Chondrocyte (in vitro differentiated cells): ENCODE data around the gene CYB561D2. TPM values are rescaled to one million over a fixed set of nuclear protein-coding genes. Genes with fewer than 3 reads are reported as not detected.

Experiments
- DNase-seq: peaks from one replicate; pipeline ENCODE4 v3.0.0; 2021; ENCODE audit warnings: mixed read lengths, low spot score
- H3K27ac Mint-ChIP-seq: one replicate; pipeline ENCODE4 v1.8.0; 2021; ENCODE audit warnings: mild to moderate bottlenecking, moderate library complexity, mixed read lengths; ENCODE audit not compliant: unreplicated experiment
- H3K27me3 Mint-ChIP-seq: 2 replicates; pipeline ENCODE4 v1.8.0; 2021; ENCODE audit warnings: low read depth, mixed read lengths
- H3K36me3 Mint-ChIP-seq: 2 replicates; pipeline ENCODE4 v1.8.0; 2021; ENCODE audit warnings: low read depth, mixed read lengths
- H3K4me1 Mint-ChIP-seq: 2 replicates; pipeline ENCODE4 v1.8.0; 2021; ENCODE audit warnings: low read depth, mild to moderate bottlenecking, mixed read lengths
- H3K4me3 Mint-ChIP-seq: one replicate; pipeline ENCODE4 v1.8.0; 2021; ENCODE audit warnings: mild to moderate bottlenecking, moderate library complexity, mixed read lengths; ENCODE audit not compliant: unreplicated experiment
- H3K9me3 Mint-ChIP-seq: 2 replicates; pipeline ENCODE4 v1.8.0; 2021; ENCODE audit warnings: low read depth, mixed read lengths
- total RNA-seq: library from RNA; stranded (reverse); gene quantifications from 3 replicates; pipeline ENCODE4 v1.2.1, GENCODE V29; 2021
- TF ChIP-seq, protein P1 (sequence below): fragments of 200-600 bp; sonication (generic); IDR thresholded peaks from 2 replicates; pipeline ENCODE4 v1.5.0; 2021; ENCODE audit warnings: antibody characterized with exemption, mild to moderate bottlenecking, moderate library complexity

CYB561D2 gene
- total RNA-seq, 1 donor from 2014 or later: 18.2 TPM

GRCh38 chr3:50325113-50325480, 25.6 kb upstream of the CYB561D2 start:
- H3K27me3 Mint-ChIP-seq: no peaks in the 10 kb centered on the region
- no peak overlapping the region for H3K4me3 Mint-ChIP-seq
- TF ChIP-seq, protein P1, sequence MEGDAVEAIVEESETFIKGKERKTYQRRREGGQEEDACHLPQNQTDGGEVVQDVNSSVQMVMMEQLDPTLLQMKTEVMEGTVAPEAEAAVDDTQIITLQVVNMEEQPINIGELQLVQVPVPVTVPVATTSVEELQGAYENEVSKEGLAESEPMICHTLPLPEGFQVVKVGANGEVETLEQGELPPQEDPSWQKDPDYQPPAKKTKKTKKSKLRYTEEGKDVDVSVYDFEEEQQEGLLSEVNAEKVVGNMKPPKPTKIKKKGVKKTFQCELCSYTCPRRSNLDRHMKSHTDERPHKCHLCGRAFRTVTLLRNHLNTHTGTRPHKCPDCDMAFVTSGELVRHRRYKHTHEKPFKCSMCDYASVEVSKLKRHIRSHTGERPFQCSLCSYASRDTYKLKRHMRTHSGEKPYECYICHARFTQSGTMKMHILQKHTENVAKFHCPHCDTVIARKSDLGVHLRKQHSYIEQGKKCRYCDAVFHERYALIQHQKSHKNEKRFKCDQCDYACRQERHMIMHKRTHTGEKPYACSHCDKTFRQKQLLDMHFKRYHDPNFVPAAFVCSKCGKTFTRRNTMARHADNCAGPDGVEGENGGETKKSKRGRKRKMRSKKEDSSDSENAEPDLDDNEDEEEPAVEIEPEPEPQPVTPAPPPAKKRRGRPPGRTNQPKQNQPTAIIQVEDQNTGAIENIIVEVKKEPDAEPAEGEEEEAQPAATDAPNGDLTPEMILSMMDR: no peak
- no peak for DNase-seq
- no peaks in the 10 kb centered on the region for H3K36me3 Mint-ChIP-seq
- peaks cover 37% of the 10 kb centered on the region for H3K4me1 Mint-ChIP-seq
- no peaks in the 10 kb centered on the region for H3K9me3 Mint-ChIP-seq
- H3K27ac Mint-ChIP-seq: no peak overlapping the region

- Mint-ChIP-seq H3K36me3 (peaks cover 2% of the 10 kb centered on the region), H3K27me3 (no peaks in the 10 kb centered on the region), H3K27ac (no peak overlapping the region), H3K9me3 (no peaks in the 10 kb centered on the region), H3K4me3 (no peak overlapping the region), H3K4me1 (peaks cover 31% of the 10 kb centered on the region)
- DNase-seq: no peak
- TF ChIP-seq, protein P1: no peak
These were observed 25.0 kb upstream of the CYB561D2 start for GRCh38 chr3:50325497-50326181.

- peaks cover 3% of the 10 kb centered on the region for H3K36me3 Mint-ChIP-seq
- no peaks in the 10 kb centered on the region for H3K9me3 Mint-ChIP-seq
- H3K4me1 Mint-ChIP-seq: peaks cover 30% of the 10 kb centered on the region
- no peaks in the 10 kb centered on the region for H3K27me3 Mint-ChIP-seq
- no peak overlapping the region for H3K4me3 Mint-ChIP-seq
- no peak for DNase-seq
- H3K27ac Mint-ChIP-seq: no peak overlapping the region
- TF ChIP-seq, protein P1: no peak
These were observed 24.5 kb upstream of the CYB561D2 start for GRCh38 chr3:50326182-50326541.

DNA sequence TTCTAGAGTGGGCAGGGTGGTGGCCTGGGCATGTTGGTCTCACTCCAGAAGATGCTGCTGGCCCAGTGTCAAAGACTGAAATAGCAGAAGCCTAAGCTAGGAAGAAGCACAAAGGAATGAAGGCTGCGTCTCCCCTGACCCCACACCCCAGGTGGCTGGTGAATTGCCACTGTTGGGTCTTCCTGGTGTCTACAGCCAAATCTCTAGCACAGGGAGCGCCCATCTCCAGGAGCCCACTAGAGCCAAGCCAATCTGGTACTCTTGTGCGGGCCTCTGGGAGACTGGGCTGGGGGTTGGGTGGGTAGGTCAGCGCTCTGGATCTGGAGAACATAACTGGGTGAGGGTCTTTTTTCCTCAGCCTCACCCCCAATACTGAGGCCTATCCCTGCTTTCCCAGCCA, 23.5 kb upstream of the CYB561D2 start:
- peaks cover 30% of the 10 kb centered on the region for H3K4me1 Mint-ChIP-seq
- peak overlapping the region; percentile 36 for H3K27ac Mint-ChIP-seq
- DNase-seq: no peak
- TF ChIP-seq, protein P1: no peak
- no peaks in the 10 kb centered on the region for H3K27me3 Mint-ChIP-seq
- H3K4me3 Mint-ChIP-seq: peak overlapping the region; percentile 86
- H3K36me3 Mint-ChIP-seq: peaks cover 3% of the 10 kb centered on the region
- no peaks in the 10 kb centered on the region for H3K9me3 Mint-ChIP-seq

GRCh38 chr3:50327943-50328691, 22.5 kb upstream of the CYB561D2 start, which contains the start of gene TUSC2:
Gene TUSC2 (minus strand): TSS chr3:50328223. CDS start chr3:50328099, 124 bp downstream.
- H3K27me3 Mint-ChIP-seq: no peaks in the 10 kb centered on the region
- H3K36me3 Mint-ChIP-seq: peaks cover 4% of the 10 kb centered on the region
- no peaks in the 10 kb centered on the region for H3K9me3 Mint-ChIP-seq
- H3K4me1 Mint-ChIP-seq: peaks cover 22% of the 10 kb centered on the region
- DNase-seq: no peak
- TF ChIP-seq, protein P1: no peak
- peak within 1 kb of the TSS; percentile 86 for H3K4me3 Mint-ChIP-seq
- H3K27ac Mint-ChIP-seq: peak within 1 kb of the TSS; percentile 93
